GM18508 (cell line): ENCODE measurements around the gene PRPF40A.

Experiments
- ATAC-seq: cut with Tn5 transposase; IDR thresholded peaks from one replicate; pipeline ENCODE4 v1.9.1; 2021; ENCODE audit warnings: moderate number of reproducible peaks; ENCODE audit not compliant: insufficient read depth, unreplicated experiment

Gene PRPF40A

DNA sequence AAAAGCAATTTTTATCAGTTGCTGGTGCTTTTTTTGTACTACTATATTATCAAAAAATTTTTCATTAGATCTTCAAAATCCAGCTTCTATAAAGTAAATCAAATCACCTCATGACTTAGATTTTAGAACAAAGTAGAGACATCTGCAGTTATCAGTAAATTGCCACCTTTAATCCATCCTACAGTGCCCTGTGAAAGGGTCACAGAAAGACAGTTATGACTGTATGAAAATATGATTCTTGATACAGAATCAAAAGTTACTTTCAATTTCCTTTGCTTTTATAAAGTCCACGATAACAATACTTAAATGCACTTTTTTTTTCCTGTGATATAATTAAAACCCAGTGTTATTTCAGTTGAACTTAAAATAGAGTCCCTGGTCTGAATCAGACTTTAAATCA, 61.4 kb downstream of the PRPF40A start:
- no peak for ATAC-seq

DNA sequence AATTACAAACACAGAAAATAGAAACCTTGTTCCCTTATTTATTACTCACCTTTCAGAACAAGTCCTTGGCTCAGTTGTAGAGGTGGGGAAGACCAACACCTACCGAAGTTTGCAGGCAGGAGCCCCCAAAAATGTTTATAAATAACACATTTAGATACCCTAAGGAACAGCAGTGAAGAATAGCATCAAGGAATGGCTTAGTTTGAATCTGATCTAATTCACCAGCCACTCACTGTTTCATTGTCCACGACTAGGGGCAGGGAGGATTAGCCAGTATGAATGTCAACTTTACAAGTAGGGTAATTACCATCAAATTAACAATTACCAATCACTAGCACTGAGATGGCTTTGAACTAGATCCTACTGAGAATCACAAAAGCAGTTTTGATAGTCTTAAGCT, 65.4 kb downstream of the PRPF40A start:
- no peak for ATAC-seq

DNA sequence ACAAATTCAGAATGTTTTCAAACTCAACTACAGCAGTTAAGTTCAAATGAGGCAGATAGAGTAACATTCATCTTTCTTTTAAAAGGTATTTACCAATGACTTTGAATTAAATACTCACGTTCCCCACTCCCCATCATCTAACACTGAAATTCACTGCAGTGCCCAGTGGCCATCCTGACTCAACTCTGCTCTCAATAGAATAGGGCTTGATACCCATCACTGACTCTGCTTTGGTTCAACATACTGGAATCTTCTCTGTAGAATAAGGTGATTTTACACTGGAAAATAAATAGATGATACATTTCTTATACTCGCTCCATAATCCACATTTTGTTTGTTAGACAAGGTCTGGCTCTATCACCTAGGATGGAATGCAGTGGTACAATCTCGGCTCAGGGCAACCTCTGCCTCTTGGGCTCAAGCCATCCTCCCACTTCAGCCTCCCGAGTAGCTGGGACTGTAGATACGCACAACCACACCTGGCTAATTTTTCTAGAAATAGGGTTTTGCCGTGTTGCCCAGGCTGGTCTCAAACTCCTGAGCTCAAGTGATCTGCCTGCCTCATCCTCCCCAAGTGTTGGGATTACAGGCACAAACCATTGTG, 66.4 kb downstream of the PRPF40A start:
- no peak for ATAC-seq

DNA sequence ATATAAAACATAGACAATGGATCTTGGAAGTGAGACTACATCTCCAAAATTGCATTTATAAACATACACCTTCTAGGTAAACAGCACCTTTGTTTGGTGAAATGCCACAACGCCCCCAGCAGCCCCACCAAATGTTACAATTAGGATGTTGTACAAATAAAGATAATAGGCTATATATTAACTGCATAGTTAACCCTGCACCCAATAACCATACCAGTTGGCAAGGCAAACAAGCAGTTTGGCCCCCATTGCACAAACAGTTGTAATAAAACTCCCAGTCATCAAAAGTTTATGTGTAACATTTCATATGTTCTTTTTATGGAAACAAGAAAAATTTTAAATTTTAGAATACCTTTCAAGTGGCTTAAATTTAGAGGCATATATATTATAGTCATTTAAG, 67.3 kb downstream of the PRPF40A start:
- ATAC-seq, result no peak

DNA sequence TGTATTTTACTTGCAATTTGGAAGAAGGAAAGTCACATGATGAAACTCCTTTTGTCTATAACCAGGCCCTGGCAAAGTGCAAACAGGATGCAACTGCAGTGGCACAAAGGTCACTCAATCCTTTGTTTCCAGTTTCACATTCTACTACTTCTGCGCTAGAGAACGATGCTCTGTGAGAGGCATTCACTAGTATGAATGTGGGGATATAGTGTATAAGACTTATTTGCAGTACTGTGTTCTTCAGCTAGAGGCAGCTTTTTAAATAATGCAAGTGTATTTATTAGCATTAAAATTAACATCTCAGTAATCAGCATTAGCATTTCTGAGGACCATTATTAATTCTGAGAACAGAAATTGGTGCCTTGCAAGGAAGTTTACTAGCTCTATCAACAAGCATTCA, 68.9 kb downstream of the PRPF40A start:
- no peak for ATAC-seq

DNA sequence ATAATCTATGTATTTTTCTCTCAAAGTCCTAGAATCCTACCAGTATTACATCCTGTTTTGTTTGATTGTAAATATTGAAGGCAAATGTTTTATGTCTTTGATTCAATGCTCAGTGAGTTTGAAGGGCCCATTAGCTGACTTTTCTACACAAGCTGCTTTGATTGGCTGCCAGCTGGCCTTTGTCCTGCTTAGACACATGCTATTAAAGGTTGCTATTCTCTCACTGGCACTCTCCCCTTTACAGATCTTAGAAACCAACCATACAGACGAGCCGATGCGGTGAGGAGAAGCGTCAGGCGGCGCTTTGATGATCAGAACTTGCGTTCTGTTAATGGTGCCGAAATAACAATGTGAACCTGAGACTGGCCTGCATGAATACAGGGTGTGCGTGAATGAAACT, 69.7 kb downstream of the PRPF40A start:
- no peak for ATAC-seq

DNA sequence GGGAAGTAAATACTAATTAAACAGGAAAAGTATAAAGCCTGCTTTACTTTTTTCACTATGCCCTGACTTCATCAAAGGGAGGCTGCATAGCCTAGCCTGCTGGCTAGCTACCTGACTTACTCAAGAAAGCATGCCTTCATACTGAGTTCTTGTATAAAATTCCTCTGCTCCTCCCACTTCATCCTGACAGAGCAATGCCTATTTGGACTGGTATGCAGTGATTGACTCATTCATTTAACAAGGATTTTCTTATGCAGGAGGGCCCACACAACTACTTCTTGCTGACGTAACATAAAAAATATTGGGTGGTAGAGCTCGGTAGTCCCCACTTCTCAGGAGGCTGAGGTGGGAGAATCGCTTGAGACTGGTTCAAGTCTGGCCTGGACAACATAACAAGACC, 70.5 kb downstream of the PRPF40A start:
- ATAC-seq, result no peak

DNA sequence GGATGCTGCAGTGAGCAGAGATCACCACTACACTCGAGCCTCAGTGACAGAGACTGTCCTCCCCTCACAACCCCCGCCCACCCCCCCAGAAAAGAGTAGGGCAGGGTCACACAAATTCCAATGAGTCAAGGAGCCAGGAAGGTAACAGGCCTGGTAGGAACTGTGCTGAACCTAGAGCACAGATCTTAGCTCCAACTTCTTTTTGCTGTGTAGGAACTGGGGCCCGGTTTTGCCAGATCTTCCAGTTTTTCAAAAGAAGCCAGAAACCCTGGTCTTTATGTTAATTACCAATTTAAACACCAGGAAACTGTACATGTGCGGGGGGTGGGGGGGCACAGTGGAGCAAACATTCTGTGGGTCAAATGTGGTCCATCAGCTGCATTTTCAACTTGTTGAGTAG, 71.0 kb downstream of the PRPF40A start:
- no peak for ATAC-seq

DNA sequence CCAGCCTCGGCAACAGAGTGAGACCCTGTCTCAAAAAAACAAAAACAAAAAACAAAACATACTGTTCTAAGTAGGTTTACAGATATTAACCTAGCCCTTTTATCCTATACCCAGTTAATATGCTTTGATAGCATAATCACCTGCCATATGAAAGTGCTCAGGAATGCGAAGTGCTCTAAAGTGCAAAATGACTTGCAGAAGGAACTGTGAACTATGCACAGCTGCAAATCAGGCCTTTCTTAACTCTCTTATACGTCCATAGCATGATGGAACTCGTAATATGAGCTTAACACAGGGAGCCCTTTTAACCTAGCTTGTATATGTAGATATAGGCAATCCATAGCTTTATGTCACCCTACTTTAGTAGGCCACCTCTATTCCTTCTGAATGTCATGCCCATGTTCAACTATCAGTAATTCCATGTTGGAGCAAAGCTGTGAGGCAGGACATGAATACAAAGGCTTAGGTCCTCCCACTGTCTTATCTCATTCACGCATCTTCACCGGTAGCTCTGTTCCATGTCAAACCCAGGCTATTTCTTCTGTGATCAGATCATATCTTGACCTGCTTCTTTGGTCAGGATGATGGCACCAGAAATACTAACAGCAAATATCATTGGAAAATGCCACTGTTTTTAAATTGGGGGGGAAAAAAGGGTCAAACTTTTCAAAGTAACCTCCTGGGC, 72.9 kb downstream of the PRPF40A start:
- no peak for ATAC-seq

DNA sequence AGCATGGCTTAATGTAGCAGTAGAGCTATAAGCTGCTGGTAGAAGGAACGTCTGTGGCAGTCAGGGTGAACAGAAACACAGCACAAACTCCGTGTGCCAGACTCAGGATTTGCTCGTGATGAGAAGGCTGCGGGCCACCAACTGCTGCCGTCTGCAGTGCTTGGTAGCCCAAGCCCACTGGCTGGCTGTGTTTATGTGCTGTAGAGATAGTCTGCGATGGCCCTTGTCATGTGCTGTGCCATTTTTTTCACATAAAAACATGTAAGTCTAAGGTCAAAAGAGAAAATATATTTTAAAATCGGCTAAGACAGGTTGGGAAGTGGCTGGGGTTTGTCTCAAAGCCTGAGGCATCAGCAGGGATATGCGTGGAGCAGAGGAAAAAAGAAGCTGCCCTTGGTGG, 78.7 kb downstream of the PRPF40A start:
- no peak for ATAC-seq

DNA sequence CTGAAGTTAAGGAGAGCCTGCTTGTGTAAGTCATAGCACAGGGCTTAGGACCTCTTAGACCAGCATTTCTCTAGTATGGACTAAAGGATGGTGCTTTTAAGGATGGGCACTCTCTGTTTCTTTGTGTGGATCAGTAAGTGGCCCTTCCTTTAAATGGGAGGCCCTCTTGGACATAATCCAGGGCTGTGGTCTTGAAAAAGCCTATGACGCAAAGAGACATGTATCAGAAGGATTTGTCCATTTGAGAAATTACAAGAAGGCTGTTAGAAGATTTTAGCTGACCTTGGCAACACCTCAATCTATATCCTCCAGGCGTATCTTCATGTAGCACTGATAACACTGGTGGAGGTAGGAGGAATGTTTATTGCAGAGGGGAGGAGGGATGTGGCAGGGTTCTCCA, 79.2 kb downstream of the PRPF40A start:
- ATAC-seq, result no peak

DNA sequence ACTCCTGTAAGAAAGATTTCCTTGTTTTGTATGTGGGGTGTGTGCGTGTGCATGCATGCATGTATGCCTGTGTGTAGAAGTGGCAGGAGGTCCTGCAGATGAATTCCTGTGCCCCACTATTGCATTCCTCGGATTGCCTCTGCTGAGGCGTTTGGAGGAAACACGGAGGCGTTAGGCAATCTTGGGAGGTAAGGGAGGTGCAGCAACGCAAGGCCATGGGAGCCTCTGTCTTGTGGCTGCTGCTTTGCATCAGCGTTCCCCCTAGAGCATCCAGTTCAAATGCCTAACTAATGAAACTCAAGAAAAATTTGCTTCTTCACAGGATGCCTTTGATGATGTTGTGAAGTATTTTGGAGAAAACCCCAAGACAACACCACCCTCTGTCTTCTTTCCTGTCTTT, 80.0 kb downstream of the PRPF40A start:
- ATAC-seq, result no peak

DNA sequence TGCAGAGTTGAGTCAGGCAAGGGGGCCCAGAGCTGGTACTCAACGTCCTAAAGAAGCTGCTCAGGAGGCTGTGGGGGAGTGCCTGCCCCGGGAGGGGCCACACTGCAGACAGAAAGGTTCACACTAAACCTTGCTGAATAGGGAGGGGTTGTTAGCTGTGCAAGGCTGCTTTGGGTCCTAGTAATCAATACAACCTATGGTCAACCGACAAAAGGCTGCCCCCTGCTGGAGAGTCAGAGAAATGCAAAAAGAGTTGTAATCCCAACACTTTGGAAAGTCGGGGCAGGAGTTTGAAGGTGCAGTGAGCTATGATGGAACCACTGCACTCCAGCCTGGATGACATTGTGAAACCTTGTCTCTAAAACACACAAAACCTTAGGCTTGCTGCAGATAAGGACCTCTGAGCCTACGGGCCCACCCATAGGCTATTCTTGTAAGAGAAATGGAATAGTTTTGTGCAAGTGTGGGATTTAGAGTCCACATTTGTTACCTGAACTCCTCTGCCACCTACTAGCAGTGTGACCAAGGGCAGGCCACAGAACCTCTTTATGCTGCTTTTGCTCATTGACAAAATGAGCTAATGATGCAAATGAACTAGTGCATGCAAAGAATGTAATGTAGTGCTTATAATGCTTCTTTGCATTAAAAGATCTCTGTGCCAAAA, 81.5 kb downstream of the PRPF40A start:
- ATAC-seq, result no peak

DNA sequence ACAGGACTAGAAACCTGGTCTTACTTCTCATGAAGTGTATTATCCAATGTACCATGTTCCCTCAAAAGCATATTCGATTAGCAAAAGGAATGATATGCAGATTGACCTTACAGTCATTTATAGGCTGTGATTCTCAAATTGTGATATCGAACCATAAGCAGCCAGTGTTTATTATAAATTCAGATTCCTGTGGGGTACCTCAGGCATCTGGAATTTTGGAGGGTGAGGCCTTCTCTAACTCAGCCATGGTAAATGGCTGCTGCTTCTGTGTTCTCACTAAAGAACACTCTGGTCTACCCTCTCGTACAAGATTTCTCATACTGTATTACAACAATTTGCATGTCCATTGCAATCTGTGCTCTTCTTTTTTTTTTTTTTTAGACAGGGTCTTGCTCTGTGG, 84.5 kb downstream of the PRPF40A start:
- ATAC-seq, result no peak

DNA sequence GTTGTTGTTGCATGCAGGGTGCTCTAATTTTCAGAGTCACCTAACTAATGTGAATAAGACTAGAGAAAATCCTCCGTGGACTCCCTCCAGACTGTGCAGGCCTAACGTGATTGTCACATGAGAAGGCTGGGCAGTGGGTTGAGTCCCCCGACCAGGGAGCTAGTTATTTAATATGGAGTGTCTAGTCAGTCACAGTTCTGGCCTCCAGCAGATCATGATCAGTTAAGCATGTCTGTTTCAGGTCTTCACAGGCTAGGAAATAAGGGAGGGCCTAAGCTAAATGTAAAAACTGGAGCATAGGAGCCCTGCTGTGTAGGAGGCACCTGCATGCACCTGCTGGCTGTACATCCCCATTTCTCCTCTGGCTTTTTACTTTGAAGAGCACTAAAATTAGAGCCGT, 86.8 kb downstream of the PRPF40A start:
- no peak for ATAC-seq

DNA sequence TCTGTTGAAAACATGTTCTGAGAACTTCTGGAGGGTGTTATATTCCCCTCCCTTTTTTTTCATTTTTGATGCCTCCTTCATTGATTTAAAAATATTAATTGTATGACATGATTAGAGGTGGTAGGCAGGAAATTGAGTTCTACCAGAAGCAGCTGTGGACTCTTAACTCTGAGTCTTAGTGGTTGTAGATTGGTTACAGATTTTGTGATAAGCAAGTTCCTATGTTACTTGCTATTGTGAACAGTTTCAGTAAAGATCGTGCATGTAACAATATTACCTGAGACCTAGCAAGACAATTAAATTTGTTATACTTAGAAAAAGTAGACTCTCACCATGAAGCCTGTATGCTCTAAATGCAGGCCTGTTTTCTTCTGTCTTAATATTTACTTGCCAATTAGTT, 88.1 kb downstream of the PRPF40A start:
- no peak for ATAC-seq

DNA sequence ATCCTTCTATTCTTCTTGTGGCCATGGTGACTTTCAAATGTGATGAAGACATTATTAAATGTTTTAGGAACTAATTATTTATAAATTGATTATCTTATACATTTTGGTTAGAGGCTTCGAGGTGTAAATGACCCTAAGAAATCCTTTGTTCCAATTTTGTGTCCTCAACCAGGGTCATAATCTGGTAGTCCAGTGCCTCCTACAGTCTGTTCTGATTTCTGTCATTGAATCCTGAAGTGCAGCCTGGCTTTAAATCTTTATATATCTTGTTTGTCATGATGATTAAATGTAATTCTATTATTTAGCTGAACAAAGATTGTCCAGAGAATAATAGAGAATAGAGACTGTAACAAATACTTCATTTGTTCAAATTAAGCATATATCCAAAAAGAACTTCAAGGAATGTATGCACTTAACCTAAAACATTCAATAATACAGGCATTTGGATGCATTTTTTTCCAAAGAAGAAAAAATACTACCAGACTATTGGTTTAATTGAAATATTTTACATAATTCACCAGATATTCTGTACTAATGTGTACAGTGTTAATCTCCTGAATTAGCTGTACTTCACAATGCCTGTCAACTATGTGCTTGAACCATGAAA, 89.8 kb downstream of the PRPF40A start:
- ATAC-seq, result no peak

DNA sequence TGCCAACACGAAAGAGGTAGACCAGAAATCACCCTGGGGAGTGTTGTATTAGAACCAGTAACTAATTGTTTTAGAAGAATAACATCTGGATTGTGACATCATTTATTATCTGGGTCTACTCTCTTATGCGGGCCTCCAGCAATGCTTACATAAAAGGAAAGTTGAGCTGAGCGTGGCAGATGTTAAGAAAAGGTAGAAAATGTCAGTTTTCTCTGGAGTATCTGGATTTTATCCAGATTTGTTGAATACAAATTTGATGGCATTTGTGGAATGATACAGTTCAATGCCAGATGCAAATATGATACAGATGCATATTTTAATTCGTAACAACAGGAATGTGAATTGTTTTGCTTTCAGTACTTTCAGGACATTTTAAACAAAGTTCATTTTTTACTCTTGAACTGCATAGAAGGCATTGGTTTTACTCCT, 90.3 kb downstream of the PRPF40A start:
- ATAC-seq, result no peak

DNA sequence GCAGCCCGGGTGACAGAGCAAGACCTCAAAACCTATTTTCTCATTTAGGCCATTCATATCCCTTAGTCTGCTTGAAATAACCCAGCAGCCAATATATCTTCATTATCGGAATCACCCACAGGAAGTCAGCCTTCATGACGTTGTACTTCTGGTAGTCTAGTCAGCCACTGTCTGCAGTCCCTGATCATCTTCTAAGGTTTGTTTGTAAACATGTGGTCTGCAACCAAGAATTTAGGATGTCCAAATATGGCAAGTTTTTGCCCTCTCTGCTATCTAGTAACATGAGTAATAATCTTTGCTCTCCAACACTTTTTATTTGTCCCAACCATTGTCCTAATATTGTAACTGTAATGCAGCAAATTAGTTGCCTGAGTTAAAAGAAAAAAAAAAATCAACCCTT, 92.5 kb downstream of the PRPF40A start:
- no peak for ATAC-seq

DNA sequence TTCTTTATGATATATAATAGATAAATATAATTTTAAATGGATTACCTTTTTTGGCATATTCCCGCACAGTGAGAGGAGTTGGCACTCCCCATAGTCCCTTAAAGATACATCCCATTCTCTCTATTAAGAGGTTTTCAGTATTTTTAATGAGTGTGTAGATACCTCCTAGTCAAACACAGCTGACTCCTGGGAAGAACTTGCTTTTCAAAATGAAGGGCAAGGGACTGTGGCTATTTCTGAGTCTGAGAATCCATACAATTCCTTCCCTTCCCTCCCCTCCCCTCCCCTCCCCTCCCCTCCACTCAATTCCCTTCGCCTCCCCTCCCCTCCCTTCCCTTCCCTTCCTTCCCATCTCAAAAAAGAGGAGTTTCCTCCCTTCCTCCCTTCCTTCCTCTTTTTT, 93.5 kb downstream of the PRPF40A start:
- no peak for ATAC-seq

DNA sequence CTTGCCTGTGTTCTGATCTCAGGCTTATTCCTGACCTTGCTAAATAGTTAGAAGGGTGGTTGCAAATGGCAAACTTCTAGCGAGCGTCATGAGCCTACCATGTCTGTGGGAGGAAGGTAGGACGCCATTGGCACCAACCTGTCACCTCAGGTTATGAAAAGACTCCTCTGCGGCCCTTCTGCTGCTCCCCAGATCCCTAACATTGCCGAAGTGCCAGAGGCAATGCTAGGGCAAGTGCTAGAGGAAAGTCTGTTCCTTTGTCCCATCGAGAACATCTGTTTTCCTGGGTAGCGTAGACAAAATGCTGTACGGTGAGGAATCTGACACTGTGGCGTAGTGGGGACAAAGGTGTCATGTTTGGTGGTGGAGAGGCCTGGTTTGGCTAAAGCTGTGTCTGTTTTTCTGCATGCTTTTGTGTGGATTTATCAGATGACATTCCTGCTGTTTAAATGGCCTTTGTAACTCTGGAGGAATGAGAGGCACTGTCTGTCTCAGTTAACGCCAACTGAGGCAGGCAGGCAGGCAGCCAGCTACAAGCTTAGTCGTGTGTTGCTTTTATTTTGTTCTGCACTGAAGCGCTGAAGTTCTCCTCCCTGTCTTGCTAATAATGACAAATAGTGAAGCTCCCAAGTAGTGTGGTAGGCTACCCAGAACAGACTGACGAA, 94.1 kb downstream of the PRPF40A start:
- ATAC-seq, result no peak
